HG02610 (cell line): Measurements from ENCODE around the gene C2orf92.
A peak's percentile ranks its signal among the peaks of the same experiment; 100 is the strongest.

Experiments used
- ATAC-seq: cut with Tn5 transposase; IDR thresholded peaks from one replicate; pipeline ENCODE4 v1.9.1; 2021; ENCODE audit warnings: mild to moderate bottlenecking, moderate library complexity; ENCODE audit not compliant: unreplicated experiment

C2orf92 gene

DNA sequence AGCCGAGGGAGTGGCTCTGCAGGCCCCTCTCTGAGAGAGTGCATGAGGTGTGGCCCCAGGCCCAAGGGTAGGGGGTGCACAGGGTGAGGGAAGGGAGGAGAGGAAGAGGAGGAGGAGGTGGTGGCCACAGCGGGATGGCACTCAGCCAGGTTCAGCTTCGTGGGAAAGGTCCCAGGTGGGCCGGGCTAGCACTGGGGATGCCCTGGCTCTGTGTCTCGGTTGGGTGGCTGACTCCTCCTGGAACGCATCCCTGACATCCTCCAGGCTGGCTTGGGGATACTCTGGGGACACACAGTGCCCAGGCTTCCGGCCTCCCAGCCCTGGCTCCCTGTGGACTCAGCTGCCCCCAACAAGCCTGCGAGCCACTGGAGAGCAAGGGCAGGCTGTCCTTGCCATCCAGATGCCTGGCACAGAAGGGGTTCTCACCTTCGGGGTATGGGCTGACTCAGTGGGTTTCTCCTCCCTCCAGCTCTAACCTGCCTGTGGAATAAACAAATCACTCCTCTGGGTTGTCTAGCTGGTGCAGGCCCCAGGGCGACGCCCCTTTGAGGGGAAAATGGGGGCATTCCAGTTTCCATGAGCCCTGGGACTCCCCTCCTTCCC, 43.3 kb downstream of the C2orf92 start:
- ATAC-seq: no peak

DNA sequence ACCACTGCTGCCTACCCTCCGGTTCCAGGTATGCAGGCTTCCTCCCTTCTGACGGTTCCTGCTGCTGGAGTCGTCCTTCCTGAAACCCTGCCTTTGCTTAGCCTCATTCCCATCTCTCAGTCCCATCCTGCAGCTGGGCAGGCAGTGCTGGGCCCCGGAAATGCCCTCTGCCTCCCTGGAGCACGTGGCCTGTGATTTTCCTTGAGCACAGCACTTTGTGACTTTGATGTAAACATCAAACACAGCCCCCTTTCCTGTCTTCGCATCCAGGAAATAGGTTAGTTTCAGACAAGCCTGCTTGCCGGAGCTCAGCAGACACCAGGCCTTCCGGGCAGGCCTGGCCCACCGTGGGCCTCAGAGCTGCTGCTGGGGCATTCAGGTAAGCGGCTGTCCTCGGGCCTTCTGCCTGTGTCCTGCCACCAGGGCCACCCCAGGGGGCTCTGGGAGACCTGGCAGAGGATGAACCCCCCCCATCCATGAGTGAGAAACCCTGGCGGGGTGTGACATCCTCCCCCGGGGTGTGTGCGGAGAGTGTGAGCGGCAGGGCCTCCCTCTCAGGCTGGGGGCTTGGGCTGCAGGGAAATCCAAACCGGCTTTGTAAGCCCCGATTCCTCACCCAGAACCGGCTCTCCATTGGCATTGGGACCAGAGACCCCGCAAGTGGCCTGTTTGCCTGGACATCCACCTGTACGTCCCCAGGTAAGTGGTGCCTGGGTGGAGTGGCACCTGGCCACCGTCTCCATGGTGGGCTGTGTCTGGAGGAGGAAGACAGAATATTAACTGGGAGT, 44.0 kb downstream of the C2orf92 start, which contains the start of gene ZAP70:
TSS of gene ZAP70 (plus strand) at position 281 of the 788 bp plus-strand sequence. CDS start 10,461 bp downstream, outside the sequence.
- ATAC-seq: no peak

DNA sequence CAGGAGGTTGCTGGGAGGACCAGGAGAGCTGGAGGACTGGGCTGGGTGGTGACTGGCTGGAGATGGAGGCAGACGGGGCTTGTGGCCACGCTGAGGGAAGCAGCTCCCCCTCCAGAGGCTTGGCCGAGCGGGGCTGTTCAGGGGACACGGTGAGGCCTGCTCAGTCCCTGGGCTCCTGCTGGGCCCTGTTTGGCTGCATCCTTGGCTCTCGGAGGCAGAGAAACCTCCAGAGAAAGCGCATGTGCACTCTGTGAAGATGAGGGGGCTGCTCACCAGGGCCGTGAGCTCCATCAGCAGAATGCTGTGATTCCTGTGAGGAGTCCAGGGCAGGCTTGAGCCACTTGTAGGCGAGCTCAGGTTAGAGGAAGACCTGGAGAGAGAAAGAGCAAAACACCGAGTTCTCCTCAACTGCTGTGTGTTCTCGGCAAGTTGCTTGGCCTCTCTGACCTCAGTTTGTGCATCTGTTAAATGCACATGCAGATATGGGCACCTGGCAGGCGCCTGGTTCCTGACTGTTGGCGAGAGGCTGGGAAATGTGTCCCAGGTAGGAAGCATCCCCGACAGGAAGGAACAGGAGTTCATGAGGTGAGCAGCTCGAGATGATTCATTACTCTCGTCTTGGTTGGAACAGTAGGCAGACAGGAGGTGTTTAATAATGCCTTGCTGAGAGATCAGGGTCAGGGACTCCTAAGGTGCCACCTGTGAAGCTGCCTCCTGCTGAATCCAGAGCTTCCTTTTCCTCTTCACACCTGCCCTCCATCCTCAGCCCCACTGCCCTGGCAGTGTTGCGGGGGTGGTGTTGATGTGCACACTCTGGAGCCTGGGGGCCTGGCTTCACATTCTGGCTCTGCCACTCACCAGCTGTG, 44.8 kb downstream of the C2orf92 start:
- ATAC-seq: no peak

DNA sequence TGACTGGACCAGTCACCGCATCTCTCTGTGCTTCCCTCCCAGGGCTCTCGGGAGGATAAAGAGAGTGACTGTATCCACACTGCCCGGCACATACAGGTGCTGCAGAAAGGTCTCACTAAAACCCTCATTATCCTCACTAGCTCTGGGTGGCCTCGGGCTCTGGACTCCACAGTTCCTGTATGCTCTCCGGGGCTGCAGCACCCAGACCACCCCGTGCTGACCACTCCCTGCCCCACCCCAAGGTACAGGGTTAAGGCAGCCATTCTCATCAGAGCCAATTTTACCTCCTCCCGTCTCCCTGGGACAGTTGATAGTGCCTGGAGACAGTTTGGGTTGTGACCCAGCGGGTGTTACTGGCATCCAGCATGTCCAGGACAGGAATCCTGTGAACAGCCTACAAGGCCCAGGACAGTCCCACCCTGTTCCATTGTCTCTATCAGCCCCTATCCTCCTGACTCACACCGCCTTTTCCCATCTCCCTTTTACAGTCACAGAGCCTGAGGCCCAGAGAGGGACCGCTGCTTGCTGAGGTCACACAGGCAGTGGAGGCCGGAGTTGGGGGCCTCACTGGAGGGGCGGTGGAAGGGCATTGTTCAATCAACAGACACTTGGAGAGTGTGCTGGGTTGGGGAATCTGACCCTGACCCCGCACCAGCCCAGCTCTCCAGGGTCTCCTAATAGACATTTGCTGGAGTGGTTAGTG, 45.6 kb downstream of the C2orf92 start:
- no peak for ATAC-seq

DNA sequence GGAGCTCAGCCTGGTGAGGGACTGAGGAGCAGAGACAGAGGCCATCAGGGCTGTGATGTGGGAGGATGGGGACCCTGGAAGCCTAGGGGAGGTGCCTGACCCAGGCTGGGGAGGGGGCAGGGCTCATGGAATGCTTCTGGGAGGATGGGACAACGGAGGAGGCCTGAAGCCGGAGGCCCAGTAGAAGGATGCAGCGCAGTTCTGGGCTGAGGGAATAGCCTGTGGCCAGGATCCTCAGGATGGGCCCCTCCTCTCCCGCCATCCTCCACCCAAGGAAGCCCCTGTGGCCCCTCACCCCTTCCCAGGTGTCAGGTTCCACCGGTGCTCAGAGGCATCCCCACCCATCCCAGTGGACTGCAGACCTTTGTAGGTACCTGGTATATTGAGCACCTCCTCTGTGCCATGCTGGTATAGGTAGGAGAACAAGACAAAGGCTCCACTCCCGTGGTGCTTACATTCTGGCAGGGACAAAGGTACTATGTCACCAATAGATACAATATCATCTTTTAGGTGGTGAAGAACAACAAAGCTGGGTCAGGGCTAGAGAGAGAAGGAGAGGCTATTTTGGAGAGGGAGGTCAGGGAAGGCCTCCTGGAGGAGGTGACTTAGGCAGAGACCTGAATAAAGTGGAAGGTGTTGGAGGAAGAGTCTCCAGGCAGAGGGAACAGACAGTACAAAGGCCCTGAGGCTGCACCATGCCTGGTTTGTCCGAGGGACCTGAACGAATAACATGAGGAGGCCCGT, 46.6 kb downstream of the C2orf92 start:
- ATAC-seq: no peak

DNA sequence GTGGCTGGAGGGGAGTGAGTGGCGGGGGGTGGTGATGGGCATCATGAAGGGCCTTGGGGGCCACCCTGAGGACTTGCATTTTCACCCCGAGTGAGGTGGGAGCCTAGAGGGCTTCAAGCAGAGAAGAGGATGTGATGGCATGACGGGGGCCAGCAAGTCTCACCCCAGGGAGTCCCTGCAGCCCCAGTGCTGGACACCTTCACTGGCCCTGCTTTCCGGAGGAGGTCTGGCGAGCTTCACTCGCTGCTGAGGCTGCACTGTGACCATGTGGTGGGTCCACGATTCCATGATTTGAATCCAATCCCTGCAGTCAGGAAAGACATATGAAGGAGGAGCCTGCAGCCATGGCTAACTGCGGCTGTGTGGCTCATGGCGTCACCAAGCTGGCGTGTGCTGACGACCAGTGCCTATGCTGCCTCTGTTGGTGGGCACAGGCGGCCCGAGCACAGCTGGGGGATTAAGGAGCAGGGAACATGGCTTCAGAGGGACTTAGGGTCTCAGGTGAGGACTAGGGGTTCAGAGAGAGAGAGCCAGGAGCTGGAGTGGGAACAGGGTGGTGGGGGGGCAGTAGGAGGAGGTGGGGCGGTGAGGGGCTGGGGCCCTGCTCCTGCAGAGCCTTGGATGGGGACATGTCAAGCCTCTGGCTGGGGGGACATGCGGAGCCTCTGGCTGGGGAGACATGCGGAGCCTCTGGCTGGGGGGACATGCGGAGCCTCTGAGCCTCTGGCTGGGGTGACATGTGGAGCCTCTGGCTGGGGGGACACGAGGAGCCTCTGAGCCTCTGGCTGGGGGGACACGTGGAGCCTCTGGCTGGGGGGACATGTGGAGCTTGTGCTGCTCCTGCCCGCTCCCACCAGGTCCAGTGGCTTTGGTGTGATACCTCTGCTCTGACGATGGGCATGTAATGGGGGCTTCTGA, 47.4 kb downstream of the C2orf92 start:
- ATAC-seq: no peak

DNA sequence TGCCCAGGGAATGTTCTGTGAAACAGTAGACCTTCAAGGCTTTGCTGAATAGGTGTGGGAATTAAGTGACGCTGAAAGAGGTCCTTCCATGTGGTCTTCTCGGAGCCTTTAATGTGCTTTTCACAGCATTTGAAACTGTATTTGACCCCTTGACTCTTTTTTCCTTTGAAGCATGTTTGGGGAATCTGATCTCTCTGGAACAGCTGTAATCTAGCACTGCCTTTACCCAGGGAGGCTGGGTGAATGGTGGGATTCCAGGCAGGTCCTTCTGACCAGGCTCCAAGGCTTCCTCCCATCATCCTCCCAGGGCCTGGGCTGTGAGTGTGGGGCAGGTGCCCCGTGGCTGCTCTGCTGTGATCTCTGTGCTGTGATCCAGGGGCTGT, 48.1 kb downstream of the C2orf92 start:
- no peak for ATAC-seq

DNA sequence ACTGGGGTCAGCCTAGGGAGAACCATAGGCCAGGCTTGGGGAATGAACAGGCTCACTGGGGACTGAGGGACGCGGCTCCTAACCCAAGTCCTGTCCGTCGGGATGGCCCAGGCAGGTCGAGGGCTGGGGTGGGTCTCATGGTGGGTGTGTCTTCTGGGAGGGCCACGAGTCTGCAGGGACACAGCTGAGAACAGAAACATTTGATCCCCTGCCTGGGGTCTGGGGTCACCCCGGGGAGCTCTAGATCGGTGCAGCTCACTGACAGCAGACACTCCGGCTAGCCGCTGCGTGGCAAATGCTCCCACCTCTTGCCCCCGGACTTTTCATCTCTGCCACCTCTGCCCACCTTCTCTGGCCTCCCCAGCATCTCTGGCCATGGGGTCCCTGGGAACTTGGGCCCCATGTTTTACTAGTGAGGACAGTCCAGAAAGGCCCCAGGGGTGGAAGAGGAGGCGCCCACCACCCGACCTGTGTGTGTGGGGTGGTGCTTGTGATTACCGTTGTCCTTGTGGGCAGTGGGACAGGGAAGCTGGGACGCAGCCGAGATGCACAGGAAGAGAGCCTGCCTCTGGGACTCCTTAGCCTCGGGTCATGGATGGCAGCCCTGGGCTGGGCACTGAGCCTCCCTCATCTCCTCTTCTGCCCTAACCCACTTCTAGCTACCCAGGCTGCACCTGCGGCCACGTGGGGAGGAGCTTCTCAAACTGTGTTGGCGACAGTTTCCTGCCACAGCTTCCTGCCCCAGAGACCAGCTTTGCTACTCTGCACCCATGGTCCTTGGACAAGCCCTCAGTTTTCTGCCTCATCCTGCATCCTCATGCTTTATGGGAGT, 48.8 kb downstream of the C2orf92 start:
- peak; percentile 71 for ATAC-seq

DNA sequence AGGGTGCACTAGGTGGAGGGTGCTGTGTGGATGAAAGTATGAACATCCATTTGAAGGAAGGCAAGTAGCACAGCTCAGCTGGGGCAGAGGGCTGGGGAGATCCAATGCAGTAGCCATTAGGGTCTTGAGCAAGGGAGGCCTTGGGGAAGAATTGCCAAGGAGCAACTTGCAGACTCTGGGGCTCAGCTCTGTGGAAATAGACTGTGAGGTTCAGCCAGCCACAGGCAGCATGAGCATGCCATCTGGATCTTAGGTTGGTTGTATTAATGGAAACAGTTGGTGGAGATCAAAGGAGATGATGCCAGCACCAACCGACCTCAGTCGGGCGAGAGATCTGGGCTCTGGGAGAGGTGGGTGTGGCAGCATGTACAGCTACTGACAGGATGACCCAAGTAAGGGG, 49.4 kb downstream of the C2orf92 start:
- no peak for ATAC-seq

DNA sequence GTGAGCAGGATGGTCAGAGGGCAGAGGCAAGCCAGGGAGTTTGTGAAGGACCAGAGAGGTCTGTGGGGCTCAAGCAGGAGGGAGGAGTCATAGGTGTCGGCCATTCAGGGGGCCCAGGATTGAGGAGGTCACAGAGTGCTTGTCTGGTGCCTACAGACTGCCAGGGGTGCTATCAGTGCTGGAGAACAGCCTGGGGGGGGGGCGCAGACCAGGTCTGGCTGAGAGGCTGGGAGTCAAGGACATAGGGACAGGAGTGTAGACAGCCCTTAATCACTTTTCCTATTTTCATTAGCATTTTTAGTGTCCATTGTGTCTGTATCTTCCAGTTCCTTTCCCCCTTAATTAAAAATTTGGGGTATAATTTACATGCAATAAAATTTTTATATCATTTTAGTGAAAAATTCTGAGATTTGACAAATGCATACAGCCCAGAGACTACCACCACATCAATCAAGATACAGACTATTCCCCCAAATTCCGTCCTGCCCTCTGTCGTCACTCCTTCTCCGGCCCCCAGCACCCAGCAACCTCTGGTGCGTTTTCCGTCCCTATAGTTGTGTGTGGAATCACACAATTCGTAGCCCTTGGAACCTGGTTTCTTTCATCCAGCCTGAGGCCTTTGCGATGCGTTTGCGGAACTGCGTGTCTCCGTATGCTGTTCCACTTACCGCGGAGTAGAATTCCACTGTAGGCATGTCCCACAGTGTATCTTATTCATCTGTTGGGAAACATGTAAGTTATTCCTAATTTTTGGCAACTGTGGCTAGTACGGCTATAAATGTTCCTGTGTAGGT, 50.0 kb downstream of the C2orf92 start:
- ATAC-seq: no peak

DNA sequence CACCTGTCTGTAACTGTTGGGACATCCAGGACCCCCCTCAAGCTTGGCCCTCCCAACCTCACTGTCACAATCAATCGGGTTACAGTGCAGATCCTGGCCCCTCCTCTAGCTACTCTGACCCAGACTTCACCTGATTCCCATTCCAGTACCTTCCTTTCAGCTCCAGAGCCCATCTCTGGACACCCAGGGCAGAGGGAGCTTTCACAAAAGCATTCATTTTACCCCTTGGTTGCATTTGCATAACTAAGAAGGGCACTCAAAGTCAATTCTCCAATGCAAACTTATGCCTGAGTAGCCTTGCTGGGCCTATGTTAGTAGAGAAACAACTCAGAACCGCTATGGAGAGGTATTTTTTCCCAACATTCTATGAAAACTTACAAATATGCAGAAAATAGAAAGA, 51.2 kb downstream of the C2orf92 start:
- ATAC-seq: no peak

DNA sequence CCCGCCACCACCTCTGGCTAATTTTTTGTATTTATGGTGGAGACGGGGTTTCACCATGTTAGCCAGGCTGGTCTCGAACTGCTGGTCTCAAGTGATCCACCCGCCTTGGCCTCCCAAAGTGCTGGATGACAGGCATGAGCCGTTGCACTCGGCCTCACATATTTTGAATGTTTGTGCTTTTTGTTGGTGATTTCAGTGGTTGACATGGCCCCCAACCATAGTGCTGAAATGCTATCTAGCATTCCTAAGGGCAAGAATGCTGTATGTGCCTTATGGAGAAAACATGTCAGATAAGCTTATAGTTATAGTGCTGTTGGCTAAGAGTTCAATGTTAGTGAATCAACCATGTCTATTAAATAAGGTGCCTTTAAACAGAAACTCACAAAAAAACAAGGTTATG, 52.7 kb downstream of the C2orf92 start:
- no peak for ATAC-seq

DNA sequence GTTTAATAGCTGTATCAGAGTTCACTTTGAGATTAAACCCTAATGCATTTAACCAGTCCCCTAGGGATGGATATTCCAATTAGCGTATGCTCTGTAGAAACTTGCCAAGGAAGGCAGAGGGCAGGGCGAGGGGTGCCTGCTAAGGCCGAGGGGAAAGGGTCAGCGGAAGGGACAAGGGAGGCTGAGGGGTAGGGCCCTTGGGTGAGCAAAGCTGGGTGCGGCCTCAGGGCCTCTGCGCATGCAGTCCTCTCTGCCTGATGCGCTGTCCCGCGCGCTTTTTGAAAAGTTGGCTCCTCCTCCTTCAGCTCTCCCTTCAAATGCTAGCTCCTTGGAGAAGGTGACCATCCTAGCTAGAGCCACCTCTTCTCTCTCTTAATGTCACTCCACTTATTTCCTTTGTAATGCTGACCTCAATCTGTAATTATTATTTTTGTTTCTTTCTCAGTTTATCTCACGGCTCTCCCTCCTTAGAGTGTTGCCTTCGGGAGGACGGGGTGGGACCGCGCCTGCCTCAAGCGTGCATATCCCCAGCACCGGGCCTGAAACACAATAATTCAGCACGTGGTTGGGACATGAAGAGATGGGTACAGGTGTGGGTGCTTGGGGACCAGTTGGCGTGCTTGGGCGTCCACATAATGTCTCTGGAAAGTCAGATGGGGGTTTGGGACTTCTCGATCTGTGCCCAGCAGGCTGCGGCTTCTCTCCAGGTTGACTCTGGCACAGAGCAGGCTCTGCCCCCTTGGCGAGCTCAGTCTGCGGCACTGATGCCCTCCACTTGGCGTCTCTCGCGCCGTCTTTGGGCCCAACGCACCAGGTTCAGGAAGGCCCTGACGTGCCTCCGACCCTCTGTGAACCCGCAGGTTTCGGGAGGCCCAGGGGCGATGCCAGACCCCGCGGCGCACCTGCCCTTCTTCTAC, 53.9 kb downstream of the C2orf92 start:
- ATAC-seq: no peak

DNA sequence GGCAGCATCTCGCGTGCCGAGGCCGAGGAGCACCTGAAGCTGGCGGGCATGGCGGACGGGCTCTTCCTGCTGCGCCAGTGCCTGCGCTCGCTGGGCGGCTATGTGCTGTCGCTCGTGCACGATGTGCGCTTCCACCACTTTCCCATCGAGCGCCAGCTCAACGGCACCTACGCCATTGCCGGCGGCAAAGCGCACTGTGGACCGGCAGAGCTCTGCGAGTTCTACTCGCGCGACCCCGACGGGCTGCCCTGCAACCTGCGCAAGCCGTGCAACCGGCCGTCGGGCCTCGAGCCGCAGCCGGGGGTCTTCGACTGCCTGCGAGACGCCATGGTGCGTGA, 54.5 kb downstream of the C2orf92 start:
- no peak for ATAC-seq

DNA sequence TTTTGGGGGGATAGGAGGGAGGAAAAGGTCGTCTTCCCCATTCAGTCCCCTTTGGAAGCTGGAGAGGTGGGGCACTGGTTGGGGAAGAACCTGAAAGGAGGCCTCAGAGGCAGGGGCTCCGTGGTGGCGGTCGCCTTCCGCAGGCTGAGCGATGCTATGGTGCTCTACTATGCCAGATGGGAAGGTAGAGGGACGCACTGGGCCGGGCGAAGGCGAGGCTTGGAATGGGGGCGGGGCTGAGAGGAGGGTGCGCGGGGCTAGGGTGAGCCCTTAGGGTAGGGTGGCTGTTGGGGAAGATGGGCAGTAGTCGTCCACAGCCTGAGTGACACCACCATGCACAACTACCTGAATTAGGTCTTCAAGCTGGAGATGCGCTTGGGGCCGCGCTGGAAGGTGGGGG, 55.0 kb downstream of the C2orf92 start:
- ATAC-seq: no peak

DNA sequence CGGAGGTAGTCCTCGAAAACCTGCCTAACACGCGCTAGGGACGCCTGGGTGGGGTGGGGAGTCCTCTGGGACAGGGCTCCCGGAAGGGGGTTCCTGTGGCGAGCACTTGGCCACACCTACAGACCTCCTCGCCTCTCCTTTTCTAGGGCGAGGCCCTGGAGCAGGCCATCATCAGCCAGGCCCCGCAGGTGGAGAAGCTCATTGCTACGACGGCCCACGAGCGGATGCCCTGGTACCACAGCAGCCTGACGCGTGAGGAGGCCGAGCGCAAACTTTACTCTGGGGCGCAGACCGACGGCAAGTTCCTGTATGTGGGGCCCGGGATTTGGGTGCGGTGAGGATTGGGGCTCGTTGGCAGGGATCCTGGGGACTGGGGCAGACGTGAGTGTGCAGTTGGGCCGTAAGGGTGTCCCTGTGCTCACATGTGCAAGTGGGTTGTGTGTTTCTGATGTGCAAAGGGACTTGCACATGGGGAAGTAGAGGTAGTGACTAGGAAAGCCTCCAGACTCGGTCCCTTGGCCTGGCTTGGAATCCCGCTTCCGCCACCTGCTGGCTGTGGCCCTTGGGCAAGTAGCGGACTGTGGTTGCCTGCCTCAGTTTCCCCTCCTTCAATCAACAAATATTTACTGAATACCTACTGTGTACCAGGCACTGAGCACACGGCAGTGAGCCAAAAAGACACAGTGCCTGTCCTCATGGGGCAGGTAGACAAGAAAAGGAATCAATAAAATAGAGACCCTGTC, 55.6 kb downstream of the C2orf92 start:
- ATAC-seq: no peak
